Measurements from ENCODE around the gene ALX4. TPM values are rescaled to one million over a fixed set of nuclear protein-coding genes. Genes with fewer than 3 reads are reported as not detected.

The ALX4 gene
- total RNA-seq, 2 donors from 2014 or later: not detected

DNA sequence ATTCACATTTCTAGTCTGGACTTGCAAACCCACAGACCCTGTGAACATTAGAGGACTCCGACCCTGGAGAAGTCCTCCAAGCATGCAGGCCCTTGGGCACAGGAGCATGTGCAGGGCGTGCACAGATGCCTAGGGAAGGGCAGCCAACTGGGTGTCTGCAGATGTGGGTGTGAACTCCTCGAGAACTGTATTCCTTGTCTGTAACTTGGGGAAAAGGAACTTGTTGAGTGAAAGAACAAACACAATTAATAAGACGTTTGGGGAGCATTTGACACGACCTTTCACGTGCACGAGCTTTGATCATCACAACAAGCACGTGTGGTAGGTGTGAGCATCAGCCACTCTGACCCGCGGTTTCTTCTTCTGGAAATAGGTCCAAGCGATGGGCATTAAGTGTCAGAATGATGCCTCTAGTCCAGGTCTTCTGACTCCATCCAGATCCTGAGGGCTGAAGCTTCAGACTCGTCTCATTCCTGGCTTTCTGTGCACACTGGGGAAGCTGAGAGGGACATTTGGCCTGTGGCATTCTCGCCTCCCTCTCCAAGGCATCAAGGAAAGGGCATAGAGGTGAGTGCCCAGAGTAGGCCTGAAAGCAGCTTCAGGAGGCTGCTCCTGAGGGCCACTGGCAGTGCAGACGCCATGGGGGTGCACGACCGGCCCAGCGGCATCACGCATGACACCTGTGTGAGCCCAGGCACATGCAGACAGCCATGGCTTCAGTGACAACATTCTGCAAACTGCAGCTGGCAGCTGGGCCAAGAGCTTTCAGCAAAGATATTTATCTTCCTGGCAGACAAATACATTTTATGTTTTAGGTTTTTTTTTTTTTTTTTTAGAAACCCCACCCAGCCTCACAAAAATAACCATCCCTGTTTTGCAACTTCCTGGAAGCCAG, 32.5 kb downstream of the ALX4 start:
- ATAC-seq: no peak
- DNase-seq: no peak
- intact Hi-C loops (cut with DNase I, micrococcal nuclease): no loop called here

DNA sequence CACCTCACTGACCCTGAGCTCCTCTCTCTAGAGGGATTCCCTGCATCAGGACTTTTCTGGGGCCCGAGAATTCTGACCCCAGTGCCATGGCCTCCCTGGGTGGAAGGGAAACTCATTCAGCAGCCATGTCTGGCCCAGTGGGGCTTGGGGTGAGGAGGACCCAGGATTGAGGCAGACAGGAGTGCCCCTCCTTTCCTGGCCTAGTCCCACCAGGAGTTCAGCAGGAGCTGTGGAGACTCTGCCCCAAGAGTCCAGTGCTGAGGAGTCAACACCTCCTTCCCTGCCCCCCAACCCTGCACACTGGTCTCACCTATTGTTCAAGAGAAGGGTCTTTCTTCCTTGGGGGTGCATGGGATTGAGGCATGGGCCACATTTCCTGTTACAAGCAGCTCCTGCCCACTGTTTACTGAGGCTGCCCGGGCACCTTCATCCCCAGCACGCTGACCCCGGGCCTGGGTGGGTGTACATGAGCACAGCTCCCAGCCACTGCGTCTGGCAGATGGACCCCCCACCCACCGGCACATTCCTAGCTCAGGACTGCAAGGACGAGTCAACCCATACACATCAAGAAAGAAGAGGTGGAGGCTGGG, 33.9 kb downstream of the ALX4 start:
- intact Hi-C loops (cut with DNase I, micrococcal nuclease): no loop called here
- DNase-seq (no peak), ATAC-seq (no peak)

DNA sequence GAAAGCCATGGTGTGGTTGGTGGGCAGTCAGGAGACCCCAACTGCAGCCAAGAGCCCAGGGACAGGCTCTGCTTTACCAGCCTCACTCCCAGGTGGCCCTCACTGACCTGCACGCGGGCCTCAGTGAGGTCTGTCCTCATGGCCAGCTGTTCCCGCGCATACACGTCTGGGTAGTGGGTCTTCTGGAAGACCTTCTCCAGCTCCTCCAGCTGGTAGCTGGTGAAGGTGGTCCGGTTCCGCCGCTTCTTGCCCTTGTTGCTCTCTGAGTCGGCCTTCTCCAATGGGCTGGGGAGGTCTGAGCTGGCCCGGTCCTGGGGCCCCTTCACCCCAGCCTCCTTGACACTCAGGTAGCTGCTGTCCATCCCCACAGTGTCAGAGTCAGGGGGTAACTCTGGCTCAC, 34.7 kb downstream of the ALX4 start:
- intact Hi-C loops (cut with DNase I, micrococcal nuclease): no loop called here
- DNase-seq (no peak), ATAC-seq (no peak)

DNA sequence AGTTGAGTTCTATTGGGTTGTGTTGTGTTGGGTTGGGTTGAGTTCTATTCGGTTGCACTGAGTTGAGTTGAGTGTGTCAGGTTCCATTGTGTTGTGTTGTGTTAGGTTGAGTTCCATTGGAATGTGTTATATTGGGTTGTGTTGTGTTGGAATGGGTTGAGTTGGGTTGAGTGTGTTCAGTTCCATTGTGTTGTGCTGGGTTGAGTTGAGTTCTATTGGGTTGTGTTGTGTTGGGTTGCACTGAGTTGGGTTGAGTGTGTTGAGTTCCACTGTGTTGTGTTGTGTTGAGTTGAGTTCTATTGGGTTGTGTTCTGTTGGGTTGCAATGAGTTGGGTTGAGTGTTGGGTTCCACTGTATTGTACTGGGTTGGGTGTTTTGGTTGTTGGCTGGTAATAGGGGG, 35.5 kb downstream of the ALX4 start:
- intact Hi-C loops (cut with DNase I, micrococcal nuclease): no loop called here
- ATAC-seq (no peak), DNase-seq (no peak)

DNA sequence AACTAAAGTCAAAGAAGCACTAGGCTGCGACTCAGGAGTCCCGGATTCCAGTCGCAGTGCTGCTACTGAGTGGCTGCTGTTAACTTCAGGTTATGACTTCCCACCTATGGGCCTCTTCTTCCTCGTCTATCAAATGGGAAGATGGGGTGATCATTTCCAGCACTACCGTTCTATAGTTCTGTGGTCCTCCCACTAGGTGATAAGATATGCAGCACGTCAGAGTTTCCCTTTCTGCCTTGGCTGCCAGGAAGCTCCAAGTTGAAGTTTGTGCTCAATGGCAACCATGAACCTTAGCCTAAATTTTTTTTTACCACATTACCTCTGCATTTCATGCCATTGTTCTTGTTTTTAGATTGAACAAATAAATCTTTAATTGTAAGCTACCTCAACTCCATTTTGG, 38.7 kb downstream of the ALX4 start:
- intact Hi-C loops (cut with DNase I, micrococcal nuclease): no loop called here
- no peak for ATAC-seq
- DNase-seq: no peak

DNA sequence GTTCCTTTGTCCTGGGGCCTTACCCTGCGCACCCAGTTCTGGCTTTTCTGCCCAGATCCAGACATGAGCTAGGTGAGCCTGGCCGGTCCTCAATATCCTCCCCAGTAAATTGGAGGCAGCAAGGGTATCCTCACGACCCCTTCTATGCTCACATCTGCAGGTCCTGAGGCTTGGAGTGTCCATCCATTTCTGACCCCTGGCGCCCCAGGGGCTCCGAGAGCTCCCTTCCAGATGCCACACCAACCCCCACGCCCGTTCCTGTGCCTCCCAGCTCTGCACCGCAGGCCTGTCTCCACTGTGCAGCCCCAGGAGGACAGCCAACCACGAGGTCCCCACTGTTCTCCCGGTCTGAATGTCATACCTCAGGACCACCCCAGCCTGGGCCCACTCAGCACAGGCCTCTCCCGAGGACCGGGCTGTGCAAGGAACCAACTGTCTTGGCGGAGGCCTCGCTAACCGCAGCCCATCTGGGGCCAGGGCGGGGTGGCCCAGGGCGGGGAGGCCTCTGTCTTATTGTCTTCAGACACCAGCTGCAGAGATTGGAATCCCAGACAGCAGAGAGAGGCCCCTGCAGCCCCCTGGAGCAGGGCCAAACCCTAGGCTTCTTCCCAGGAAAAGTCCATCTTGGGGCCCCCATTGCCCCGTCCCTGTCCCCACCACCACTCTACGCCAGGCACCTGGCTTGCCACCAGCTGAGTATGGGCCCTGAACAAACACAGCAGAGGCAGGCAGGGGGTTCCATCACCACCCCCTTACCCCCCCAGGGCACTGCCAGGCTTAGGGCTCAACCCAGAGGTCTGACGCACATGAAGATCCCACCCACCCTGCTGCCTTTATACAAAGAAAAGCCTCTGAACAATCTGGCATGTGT, 39.3 kb downstream of the ALX4 start:
- ATAC-seq: no peak
- DNase-seq: no peak
- intact Hi-C loops (cut with DNase I, micrococcal nuclease): no loop called here

DNA sequence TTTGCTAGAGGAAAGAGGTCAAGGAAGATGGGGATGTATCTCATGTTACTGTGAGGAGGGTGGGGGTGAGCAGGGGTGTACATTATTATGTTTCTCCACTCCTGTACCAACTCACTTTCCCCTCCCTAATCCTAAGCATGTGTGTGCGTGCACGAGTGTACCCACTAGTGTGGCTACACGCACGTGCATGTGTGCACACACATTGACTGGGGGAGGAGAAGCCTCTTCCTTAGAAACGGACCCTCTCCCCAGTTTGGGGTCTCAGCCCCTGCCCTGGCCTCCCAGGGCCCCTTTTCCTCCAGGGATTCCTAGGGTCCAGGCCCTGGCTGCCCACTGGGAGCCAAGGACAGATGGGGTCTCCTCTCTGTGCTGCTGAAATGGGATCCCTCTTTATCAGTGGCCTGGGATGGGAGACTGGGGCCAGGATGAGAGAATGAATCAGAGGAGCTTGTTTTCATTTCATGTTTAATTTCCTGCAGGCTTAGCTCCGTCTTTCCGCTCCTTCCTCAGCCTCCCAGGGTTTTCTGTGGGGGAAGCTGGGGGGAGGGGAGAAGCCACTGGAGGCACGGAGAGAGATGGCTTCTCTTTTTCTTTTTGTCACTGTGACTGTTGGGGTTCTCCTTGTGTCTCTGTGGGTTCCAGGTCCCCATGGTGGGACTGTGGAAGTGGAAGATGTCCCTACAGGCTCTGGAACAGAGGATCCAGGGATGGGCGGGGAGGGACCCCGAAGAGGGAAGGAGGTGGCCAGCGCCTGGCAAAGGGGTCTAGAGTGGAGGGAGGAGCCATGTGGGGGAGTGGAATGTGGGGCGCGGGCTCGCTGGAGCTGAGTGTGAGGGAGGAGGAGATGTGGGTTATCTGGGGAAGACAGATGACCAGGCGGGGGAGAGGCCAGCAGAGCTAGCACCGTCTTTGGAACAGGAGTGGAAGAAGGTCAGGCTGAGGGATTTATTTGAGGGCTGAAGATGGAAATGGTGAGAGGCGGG, 40.3 kb downstream of the ALX4 start:
- DNase-seq: no peak
- intact Hi-C loops (cut with DNase I, micrococcal nuclease): no loop called here
- ATAC-seq: no peak

DNA sequence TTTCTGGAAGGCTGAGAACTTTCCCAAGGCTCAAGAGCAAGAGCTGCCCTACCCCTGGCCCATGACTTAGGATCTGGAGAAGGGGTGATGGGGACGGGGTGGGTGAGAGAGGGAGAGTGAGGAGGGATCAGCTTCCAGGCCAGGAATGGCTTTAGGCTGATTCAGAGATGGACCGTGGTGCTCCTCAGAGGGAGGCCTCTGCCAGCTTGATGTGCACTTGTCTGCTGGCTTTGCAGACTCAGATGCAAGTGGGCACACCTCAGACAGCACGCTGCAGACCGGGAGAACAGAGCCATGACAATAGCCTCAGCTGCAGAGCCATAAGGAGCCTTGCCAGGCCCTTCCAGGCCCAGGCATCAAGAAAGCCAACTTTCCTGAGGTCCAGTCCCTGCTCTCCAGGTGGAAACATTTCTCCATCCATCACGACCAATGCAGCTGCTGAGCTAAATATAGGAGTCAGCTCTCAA, 41.3 kb downstream of the ALX4 start:
- intact Hi-C loops (cut with DNase I, micrococcal nuclease): no loop called here
- ATAC-seq (no peak), DNase-seq (no peak)

DNA sequence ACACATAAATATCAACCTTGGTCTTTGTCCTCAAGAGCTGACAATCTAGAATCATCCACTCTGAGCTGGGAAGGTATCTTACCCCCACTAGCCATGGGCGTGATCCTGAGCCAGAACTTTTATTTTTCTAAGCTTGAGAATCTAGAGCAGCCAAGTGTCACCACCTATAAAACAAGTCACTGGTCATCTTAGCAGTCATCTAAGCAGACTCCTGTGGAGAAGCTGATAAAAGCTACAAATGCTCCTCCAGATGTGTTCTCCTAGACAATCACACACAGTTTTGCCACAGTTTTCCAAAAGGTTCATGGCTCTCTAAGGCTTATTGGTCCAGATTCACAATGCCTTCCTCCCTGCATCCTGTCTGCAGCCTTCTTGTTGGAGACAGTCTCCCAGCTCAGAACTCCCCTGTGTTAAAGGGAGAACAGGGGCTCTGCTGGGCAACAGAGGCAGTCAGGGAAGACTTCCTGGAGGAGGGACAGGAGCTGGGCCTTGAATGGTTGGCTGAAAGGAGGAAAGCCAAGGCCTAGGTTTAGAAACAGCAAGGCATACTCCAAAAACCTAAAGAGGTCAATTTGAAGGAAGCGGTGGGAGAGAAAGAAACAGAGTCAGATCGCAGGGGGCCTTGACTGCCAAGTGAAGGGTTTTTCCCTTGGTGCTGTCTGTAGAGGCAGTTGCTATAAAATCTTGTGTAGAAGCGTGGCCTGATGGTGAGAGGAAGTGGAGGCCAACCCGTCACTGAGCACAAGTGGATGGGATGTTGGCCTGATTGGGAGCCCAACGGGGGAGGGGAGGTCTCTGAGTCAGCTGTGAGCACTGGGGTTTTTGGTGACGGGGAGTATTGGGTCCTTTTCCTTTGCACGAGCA, 42.0 kb downstream of the ALX4 start:
- DNase-seq: no peak

DNA sequence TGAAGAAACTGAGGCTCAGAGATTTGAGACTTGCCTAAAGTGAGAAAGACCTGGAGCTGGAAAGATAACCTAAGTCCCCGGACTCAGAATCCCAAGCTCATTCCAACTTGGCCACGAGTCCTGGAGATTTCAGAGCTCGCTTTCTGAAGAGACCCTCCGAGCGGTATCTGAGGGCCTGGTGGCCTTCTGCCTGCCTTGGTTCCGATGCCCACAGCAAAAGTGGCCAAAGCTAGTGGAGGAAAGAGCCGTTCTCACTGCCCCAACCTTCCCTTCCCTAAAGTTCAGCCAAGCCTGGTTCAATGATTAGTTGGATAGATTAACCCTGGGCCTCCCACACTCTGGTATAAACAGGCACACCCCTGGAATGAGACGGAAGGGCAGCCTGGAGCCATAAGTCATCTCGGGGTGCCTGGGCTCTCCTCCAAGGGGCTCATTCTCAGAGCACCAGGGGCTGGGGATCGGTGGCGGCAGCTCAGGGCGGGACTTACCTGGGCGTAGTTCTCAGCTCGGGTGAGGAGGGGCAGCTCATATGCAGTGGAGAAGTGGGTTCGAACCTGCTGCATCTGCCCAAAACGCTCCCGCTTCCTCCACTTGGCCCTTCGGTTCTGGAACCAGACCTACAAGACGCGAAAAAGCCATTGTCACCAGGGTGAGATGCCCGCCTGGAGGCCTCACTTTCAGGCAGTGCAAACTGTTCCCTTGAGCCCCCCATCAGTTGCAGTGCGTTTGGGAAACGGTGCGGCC, 42.8 kb downstream of the ALX4 start:
- intact Hi-C loops (cut with DNase I, micrococcal nuclease): no loop called here
- DNase-seq: no peak
- ATAC-seq: no peak

More for the DNA sequence above, 42.0 kb downstream of the ALX4 start:
- ATAC-seq: no peak
- intact Hi-C loops (cut with DNase I, micrococcal nuclease): no loop called here

DNA sequence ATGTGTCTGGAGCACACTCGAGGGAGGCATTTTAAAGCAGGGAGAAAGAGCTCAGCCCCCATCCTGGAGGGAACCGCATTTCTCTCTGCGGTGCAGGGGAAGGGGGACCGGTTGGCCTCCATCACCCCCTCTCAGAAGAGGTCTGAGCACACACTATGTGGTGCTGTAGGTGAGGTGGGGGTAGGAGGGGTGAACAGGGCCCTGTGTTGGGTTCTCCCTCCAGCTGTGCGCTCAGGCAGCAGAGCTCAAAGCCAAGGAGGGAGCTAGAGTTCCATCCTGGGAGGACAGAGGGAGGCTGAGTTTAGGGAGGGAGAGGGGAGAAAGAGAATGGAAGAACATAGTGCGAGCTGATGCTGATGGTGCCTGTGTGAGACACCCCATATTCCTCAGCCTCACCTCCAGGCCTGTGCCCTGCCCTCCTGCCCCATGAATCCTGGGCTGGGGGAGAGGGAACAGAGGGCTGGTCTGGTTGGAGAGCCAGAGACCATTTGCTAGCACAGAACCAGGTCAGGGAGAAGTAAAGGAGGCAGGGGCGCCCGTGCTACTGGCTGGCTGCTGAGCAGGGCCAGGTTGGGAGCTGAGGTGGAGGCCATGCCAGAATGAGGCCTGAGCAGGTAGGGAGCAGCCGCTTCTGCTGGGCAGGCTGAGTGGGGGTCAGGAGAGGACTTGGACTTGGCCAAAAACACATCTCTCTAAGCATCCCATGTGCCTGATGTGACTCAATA, 43.7 kb downstream of the ALX4 start:
- ATAC-seq: no peak
- intact Hi-C loops (cut with DNase I, micrococcal nuclease): no loop called here
- no peak for DNase-seq

DNA sequence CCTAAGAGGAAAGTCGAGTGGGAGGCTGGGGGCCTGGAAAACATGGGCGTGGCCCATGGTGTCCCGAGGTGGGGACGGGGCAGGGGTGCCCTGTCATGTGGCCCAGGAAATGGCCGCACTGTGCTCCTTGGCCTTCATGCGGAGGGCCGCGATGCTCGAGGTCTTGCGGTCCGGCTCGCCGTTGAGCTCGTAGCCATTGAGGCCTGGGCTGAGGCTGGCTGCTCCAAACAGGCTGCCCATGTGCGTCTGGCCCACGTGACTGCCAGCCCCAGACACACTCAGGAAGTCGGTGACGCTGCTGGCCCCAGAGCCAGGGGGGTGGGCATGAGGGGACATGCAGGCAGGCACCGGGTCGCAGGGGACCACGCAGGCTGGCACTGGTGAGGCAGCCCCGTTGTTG, 45.2 kb downstream of the ALX4 start:
- DNase-seq (no peak), ATAC-seq (no peak)
- intact Hi-C loops (cut with DNase I, micrococcal nuclease): no loop called here

DNA sequence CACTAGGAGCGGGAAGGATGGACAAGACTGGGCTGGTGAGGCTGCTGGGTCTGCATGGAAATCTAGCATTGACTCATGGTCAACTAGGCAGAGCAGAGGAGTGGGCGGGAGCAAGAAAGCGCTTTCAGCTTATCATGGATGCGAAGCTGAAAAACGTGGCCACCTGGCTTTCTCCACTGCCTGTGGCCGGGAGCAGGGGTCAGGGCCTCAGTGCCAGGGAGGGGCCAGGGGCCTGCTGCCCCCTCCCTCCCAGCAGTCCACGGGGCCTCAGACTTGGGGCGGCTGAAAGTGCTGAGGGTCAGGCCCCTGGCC, 45.5 kb downstream of the ALX4 start:
- DNase-seq (no peak), ATAC-seq (no peak)
- intact Hi-C loops (cut with DNase I, micrococcal nuclease): no loop called here

DNA sequence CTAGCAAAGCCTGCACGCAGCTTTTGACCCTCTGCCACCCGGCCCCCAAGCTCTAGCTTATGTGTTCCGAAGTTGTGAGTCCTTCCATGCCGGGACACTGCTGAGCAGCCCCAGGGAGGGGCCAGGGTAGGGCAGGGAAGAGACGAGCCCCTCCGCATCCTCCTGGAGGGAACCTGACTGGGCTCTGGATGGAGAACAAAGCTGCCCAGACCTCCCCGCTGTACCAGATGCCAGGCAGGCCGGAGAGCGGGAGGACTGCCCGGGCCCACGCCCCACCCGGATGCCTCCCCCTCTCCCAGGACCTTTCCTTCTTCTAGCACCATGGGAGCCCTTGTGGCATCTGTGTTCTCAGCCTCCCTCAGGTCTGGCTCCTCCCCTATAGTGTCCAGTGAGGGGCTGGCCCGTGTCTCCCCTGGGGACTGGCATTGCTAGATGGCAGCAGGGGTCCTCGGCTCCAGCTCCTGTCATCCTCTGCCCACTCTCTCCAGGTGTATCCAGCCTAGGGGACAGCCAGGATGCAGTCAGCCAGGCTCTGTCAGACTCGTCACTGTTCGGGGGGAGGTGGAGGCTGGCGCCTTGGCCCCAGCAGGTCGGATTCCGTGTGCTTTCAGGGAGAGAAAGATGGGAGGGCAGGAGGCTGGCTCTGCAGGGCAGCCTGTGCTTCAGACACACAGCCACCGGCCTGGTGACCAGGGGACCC, 46.1 kb downstream of the ALX4 start:
- ATAC-seq (no peak), DNase-seq (no peak)
- intact Hi-C loops (cut with DNase I, micrococcal nuclease): no loop called here

DNA sequence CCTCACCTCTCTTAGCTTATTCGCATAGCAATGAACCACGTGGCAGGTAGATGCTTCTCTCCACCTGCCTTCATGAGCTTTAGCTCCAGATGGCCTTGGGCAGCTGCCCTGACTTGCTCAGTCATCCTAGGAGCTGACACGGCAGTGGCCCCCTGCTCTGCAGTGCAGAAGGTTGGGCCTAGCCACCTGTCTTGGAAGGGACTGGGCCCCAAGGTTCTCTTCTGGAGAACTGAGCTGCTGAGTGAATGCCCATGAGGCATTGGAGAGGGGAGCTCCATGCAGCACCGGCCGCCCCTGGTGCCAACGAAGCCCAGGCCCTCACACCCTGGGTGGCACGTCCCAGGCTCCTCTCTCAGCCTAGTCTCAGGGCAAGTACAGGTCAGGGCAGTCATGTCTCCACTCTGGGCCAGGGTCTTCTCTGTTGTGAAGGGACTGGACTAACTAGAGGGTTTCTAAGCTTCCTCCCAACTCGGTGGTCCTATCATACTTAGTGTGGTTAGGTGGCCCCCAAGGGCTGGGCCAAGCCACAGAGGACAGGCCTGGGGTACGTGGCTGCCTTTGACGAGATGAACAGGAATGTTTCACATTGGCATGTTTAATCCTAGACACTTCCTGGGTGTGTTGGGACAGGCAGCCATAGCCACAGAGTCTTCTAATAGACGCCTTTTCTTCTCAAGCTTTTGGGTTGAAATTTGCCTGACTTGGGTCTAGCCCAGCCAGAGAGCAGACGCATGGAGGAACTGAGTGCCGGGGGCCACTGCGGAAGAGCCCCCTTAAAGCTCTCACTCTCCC, 47.9 kb downstream of the ALX4 start:
- intact Hi-C loops (cut with DNase I, micrococcal nuclease): no loop called here
- no peak for DNase-seq
- no peak for ATAC-seq

All from left colon (tissue), 2 donors.